GM19467 (cell line): Measurements from ENCODE around the gene CUX1.
"Not testable (repeated sequence)": the region's sequence is repeated elsewhere in the genome, so short reads cannot be mapped to it uniquely, and the experiment has no call there.

Experiments
- ATAC-seq: cut with Tn5 transposase; IDR thresholded peaks from one replicate; pipeline ENCODE4 v1.9.1; 2021; ENCODE audit warnings: mild to moderate bottlenecking, moderate library complexity; ENCODE audit not compliant: unreplicated experiment

Gene CUX1

GRCh38 chr7:101975046-101975445, 157.6 kb downstream of the CUX1 start:
- no peak for ATAC-seq

GRCh38 chr7:101976411-101976810, 159.0 kb downstream of the CUX1 start:
- ATAC-seq, result no peak

- ATAC-seq, result no peak
Measured at GRCh38 chr7:101977249-101977648, 159.8 kb downstream of the CUX1 start.

- no peak for ATAC-seq
Measured at GRCh38 chr7:101978683-101979082, 161.3 kb downstream of the CUX1 start.

GRCh38 chr7:101983147-101983811, 165.9 kb downstream of the CUX1 start:
- ATAC-seq, result no peak

GRCh38 chr7:101984133-101984879, 166.9 kb downstream of the CUX1 start:
- ATAC-seq, result no peak

GRCh38 chr7:101985057-101985902, 167.9 kb downstream of the CUX1 start:
- no peak for ATAC-seq

GRCh38 chr7:101985903-101986734, 168.7 kb downstream of the CUX1 start:
- ATAC-seq, result no peak

GRCh38 chr7:101987494-101987893, 170.1 kb downstream of the CUX1 start:
- ATAC-seq, result no peak

- ATAC-seq, result not testable (repeated sequence)
Measured at GRCh38 chr7:101988060-101988459, 170.6 kb downstream of the CUX1 start.

- no peak for ATAC-seq
Measured at GRCh38 chr7:101988513-101988912, 171.1 kb downstream of the CUX1 start.

GRCh38 chr7:101989101-101989500, 171.7 kb downstream of the CUX1 start:
- no peak for ATAC-seq

- ATAC-seq, result peak; percentile 81
Measured at GRCh38 chr7:101990811-101991418, 173.5 kb downstream of the CUX1 start.

- ATAC-seq, result no peak
Measured at GRCh38 chr7:101991860-101992259, 174.4 kb downstream of the CUX1 start.

- ATAC-seq, result no peak
Measured at GRCh38 chr7:101993311-101993710, 175.9 kb downstream of the CUX1 start.

GRCh38 chr7:101995121-101995520, 177.7 kb downstream of the CUX1 start:
- no peak for ATAC-seq

- no peak for ATAC-seq
Measured at GRCh38 chr7:101996131-101996691, 178.8 kb downstream of the CUX1 start.

- no peak for ATAC-seq
Measured at GRCh38 chr7:101996876-101997275, 179.4 kb downstream of the CUX1 start.

- no peak for ATAC-seq
Measured at GRCh38 chr7:101998029-101998905, 180.8 kb downstream of the CUX1 start.
